SH-SY5Y (cell line): Measurements from ENCODE around the gene FLNB.

Experiments used
- GATA2 ChIP-seq: IDR thresholded peaks from 2 replicates; pipeline ENCODE4 v1.6.1; 2011; ENCODE audit warnings: mild to moderate bottlenecking, low read depth, low read length
- GATA3 ChIP-seq: IDR thresholded peaks from 2 replicates; pipeline ENCODE4 v1.6.1; 2011; ENCODE audit warnings: low read depth, mild to moderate bottlenecking, low read length, moderate library complexity

Gene FLNB

DNA sequence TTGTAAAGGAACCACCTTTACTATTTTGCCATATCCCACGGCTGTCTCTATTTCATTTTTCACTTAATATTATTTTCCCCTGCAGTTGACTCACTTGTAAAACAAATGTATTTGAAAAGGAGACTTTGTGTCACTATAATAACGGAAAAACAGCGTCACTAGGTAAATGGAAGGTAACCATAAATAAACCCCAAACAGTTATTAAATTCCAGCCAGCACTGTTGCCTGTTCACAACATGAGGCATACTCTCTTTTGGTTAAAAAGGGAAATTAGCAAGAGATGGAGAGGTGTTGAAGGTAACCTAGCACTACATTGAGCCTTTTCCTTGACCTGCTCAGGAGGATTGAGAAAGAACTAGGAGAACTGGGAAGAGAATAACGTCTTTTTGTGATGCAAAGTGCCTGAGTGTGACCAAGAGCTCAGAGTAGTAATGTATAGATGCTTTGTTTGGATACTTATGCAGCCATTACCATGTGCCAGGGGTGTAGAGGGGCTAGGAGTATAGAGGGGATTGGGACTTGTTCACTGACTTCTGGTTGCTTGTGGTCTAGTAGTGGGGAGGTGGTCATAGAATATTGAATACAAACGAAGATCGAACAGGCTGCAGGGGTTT is 19.6 kb downstream of the FLNB start:
- TF ChIP-seq GATA3 (no peak), GATA2 (no peak)

DNA sequence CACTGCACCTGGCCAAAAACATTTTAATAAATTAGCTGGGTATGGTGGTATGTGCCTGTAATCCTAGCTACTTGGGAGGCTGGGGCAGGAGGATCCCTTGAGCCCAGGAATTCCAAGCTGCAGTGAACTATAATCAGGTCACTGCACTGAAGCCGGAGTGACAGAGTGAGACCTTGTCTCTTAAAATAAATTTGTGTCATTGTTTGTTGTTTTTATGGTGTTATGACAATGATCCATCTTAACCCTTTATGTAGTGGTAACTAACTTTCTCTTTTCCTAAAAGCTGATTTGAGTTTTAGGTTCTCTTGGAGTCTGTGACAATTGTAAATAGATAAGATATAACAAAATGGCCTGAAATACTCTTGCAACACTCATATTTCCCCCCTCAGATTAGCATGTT is 20.7 kb downstream of the FLNB start:
- TF ChIP-seq GATA2 (no peak), GATA3 (no peak)

GRCh38 chr3:58029842-58030584 is 21.8 kb downstream of the FLNB start:
- no peak for TF ChIP-seq GATA2
- TF ChIP-seq GATA3: no peak

GRCh38 chr3:58032186-58032585 is 24.0 kb downstream of the FLNB start:
- TF ChIP-seq GATA2: no peak
- TF ChIP-seq GATA3: no peak

- no peak for TF ChIP-seq GATA3
- no peak for TF ChIP-seq GATA2
These were observed 26.7 kb downstream of the FLNB start for GRCh38 chr3:58034738-58035523.

GRCh38 chr3:58035524-58036255 is 27.5 kb downstream of the FLNB start:
- no peak for TF ChIP-seq GATA2

GRCh38 chr3:58036293-58037032 is 28.2 kb downstream of the FLNB start:
- TF ChIP-seq GATA2 (no peak), GATA3 (no peak)

DNA sequence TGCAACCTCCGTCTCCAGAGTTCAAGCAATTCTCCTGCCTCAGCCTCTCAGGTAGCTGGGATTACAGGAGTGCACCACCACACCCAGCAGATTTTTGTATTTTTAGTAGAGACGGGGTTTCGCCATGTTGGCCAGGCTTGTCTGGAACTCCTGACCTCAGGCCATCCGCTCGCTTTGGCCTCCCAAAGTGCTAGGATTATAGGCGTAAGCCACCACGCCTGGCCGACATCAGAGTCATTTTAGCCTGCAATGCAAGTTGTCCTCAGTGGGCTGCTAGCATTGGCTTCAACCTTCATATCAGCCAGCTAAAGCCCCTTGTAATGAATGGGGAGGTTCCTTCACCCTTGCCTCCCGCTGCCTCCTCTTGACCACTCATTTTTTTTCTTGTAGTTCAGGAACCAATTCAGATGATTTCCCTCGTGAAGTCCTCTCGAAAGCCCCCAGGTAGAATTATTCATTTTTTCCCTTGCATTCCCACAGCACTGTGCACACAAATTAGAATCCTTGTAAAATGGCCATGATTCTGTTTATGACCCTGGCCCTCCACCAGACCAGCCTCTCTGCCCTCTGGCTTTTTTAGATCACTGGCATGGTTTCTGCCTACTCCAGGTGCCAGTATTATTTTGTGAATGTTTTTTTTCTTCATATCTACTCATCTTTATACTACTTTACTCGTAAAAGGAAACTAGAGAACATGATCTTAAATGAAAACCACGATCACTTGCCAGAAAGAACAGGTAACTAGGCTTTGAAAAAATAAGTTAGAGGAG is 29.1 kb downstream of the FLNB start:
- TF ChIP-seq GATA2 (no peak), GATA3 (no peak)

DNA sequence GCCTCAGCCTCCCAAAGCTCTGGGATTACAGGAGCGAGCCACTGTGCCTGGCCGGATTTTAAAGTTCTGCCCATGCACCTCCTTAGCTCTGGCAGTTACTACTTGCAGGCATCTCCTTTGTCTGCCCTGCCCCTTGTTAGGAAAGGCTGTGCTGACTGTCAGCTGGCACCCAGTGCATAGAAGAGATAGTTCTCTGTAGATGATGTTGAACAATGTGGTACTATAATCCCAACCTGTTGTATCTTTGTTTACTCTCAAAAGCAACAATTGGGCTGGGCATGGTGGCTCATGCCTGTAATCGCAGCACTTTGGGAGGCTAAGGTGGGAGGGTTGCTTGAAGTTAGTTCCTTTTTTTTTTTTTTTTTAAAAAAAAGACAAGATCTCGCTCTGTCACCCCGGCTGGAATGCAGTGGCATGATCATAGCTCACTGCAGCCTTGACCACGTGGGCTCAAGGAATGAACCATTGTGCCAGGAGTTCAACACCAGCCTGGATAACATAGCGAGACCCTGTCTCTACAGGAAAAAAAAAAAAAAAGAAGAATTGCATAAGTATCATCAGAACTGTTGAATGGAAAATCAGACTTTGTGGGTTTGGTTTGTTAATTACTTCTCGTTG is 30.6 kb downstream of the FLNB start:
- TF ChIP-seq GATA2 (no peak), GATA3 (no peak)

DNA sequence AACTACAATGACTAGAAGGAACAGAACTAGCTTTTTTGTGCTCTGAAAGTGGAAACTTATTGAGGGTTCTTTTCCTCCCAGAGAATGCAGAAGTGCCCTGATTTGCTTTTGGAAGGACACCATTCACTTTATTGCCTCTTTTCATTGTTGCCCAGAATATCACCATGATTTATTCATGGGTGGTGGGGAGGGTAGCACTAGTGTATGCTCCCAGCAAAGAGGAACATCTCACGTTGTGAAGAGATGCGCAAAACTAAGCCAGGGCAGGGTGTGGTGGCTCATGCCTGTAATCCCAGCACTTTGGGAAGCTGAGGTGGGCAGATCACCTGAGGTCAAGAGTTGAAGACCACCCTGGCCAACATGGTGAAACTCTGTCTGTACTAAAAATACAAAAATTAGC is 31.4 kb downstream of the FLNB start:
- TF ChIP-seq GATA2 (no peak), GATA3 (no peak)

- no peak for TF ChIP-seq GATA2
These were observed 33.1 kb downstream of the FLNB start for GRCh38 chr3:58041182-58041825.

DNA sequence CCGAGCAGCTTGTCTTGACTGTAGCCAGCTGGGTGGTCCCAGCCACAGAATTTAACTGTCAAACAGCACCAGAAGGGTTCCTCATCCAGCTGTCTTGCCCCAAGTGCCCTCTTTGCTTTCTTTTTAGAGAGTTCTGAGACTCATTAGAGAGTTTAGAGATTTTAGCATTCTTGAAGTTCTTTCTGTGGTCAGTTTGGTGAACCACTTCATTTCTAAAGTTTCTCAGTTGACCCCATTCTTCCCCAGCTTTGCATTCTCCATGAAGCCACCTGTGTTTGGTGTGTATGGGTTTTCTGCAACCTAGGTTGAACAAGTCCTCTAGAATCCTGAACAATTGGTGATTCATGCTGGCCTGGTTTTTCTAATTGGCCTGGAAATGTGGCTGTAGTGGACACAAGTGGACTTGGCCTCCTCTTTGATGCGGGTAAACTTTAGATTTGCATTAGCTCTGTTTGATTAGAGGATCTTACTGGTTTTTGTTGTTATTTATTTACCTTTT is 33.7 kb downstream of the FLNB start:
- TF ChIP-seq GATA2: no peak
- TF ChIP-seq GATA3: no peak
